HS-5 (cell line): ENCODE measurements around the gene CBFA2T3.

Experiments used
- DNase-seq: peaks from one replicate; pipeline ENCODE4 v3.0.0-alpha.2; 2012; ENCODE audit warnings: low read depth

The CBFA2T3 gene

GRCh38 chr16:88839026-88839529 lies 137.9 kb downstream of the CBFA2T3 start:
- DNase-seq = no peak

- no peak for DNase-seq
These were observed 138.4 kb downstream of the CBFA2T3 start for GRCh38 chr16:88838566-88838965.

- DNase-seq = no peak
These were observed 139.2 kb downstream of the CBFA2T3 start for GRCh38 chr16:88837806-88838205.

- no peak for DNase-seq
These were observed 140.2 kb downstream of the CBFA2T3 start for GRCh38 chr16:88836791-88837190.

GRCh38 chr16:88835818-88836217 lies 141.2 kb downstream of the CBFA2T3 start:
- DNase-seq = no peak

- no peak for DNase-seq
These were observed 141.6 kb downstream of the CBFA2T3 start for GRCh38 chr16:88835383-88835782.

- DNase-seq = no peak
These were observed 142.3 kb downstream of the CBFA2T3 start for GRCh38 chr16:88834670-88835069.

- no peak for DNase-seq
These were observed 143.9 kb downstream of the CBFA2T3 start for GRCh38 chr16:88833086-88833485.

- DNase-seq = no peak
These were observed 145.2 kb downstream of the CBFA2T3 start for GRCh38 chr16:88831838-88832237.

- DNase-seq = no peak
These were observed 146.2 kb downstream of the CBFA2T3 start for GRCh38 chr16:88830783-88831182.

- no peak for DNase-seq
These were observed 146.7 kb downstream of the CBFA2T3 start for GRCh38 chr16:88830258-88830657.

- no peak for DNase-seq
These were observed 148.3 kb downstream of the CBFA2T3 start for GRCh38 chr16:88828711-88829110.

- no peak for DNase-seq
These were observed 149.3 kb downstream of the CBFA2T3 start for GRCh38 chr16:88827727-88828126.

GRCh38 chr16:88826070-88826840 lies 150.8 kb downstream of the CBFA2T3 start:
- DNase-seq = no peak

GRCh38 chr16:88825146-88825545 lies 151.9 kb downstream of the CBFA2T3 start:
- DNase-seq = no peak
